Measurements from ENCODE around the gene TMEM229B.

DNA sequence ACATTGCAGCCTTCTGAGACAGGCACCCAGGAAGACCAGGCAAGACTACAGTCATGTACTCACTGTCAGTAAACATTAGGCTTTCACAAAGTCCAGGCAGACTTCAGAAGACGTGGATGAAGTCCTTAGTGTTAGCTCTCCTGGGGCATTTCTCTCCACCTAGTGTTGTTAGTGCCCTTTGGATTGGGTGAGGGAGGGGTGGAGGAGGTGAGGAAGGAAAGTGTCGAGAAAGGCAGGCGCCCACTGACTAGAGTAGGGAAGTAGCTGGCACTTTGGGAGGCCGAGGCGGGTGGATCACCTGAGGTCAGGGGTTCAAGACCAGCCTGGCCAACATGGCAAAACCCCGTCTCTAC lies 20.2 kb downstream of the TMEM229B start:
- TF ChIP-seq, protein P1, sequence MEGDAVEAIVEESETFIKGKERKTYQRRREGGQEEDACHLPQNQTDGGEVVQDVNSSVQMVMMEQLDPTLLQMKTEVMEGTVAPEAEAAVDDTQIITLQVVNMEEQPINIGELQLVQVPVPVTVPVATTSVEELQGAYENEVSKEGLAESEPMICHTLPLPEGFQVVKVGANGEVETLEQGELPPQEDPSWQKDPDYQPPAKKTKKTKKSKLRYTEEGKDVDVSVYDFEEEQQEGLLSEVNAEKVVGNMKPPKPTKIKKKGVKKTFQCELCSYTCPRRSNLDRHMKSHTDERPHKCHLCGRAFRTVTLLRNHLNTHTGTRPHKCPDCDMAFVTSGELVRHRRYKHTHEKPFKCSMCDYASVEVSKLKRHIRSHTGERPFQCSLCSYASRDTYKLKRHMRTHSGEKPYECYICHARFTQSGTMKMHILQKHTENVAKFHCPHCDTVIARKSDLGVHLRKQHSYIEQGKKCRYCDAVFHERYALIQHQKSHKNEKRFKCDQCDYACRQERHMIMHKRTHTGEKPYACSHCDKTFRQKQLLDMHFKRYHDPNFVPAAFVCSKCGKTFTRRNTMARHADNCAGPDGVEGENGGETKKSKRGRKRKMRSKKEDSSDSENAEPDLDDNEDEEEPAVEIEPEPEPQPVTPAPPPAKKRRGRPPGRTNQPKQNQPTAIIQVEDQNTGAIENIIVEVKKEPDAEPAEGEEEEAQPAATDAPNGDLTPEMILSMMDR (conservative IDR thresholded peaks at IDR 0.05 in 1 of 2, IDR thresholded peaks at IDR 0.05 in 1 of 2; ENCODE audit: low read depth in 1 of 2, low read length in 2 of 2): no peak
- TF ChIP-seq EZH2 (IDR thresholded peaks at IDR 0.05; ENCODE audit: low read length, missing control alignments): no peak

Measured in fibroblast of lung (primary cell).